Left renal cortex interstitium (tissue), 4 donors: ENCODE data around the gene UBIAD1. TPM values are rescaled to one million over a fixed set of nuclear protein-coding genes. Genes with fewer than 3 reads are reported as not detected.
"Not testable (repeated sequence)": the region's sequence is repeated elsewhere in the genome, so short reads cannot be mapped to it uniquely, and the experiment has no call there.

Experiments used
- DNase-seq, 4 donors: peaks; one replicate each; pipeline ENCODE4 v3.0.0-alpha.2; 2013; ENCODE audit warnings: low read depth in 4 of 4, low spot score in 2 of 4, missing footprints in 1 of 4
- polyA plus RNA-seq, 4 donors: library from polyadenylated mRNA; unstranded; fragments of 120-200 nt; gene quantifications; one replicate each; pipeline ENCODE4 v1.2.1, GENCODE V29; 2013; ENCODE audit not compliant: insufficient read length in 4 of 4

UBIAD1 gene
- polyA plus RNA-seq, 4 donors = 14.8 to 19.1 (median 16.5) TPM

DNA sequence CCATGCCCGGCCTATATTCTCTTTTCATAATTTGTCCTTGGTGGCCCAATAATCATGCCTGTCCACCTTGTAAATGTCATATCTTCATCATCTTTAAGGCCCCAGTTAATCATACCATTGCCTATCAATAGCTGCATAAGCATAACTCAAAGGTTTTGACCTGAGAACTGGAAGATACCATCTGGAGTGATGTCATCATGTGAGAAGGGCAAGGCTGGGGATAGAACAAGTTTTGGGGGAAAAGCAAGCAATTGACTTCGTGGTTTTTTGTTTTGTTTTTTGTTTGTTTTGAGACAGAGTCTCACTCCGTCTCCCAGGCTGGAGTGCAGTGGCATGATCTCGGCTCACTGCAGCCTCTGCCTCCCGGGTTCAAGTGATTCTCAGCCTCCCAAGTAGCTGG is 6.2 kb downstream of the UBIAD1 start:
- DNase-seq = no peak

DNA sequence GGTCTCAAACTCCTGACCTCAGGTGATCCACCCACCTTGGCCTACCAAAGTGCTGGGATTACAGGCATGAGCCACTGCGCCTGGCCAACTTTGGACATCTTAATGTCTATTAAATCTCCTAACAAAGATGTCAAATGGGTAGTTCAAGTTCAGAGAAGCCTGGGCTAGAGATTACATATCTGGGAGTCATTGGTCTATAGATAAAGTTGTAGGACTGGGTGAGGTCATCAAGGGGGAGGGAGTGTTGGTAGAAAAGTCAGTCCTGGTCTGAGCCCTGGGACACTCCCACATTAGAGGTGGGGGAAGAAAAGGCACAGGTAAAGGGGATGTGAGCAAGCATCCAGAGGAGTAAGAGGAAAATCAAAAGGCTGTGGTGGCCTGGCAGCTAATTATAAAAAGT is 6.6 kb downstream of the UBIAD1 start:
- DNase-seq = no peak

DNA sequence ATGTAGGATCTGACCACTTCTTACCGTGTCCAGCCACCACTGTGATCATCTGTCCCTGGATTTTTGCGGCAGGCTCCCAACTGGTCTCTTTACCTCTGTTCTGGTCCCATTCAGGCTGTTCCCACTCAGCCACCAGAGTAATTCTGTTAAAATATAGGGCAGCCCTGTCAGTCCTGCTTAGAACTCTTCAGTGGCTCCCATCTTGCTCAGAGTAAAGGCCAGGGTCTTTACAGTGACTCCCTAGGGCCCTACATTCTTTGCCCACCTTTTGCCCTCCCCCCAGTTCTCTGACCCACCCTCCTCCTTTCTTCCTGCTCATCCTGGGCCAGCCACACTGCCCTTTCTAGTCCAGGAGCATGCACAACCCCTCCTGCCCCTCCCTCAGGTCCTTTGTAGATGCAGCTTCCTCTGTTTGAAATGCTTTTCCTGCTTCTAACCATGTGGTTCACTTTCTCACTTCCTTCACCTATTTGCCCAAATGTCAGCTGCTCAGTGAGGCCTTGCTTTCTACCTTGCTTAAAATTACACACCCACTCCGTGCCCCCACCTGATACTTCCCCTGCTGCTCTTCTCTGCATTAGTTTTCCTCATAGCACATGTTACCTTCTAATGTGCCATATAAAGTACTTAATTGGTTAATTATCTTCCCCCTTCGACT is 7.8 kb downstream of the UBIAD1 start:
- DNase-seq = no peak

DNA sequence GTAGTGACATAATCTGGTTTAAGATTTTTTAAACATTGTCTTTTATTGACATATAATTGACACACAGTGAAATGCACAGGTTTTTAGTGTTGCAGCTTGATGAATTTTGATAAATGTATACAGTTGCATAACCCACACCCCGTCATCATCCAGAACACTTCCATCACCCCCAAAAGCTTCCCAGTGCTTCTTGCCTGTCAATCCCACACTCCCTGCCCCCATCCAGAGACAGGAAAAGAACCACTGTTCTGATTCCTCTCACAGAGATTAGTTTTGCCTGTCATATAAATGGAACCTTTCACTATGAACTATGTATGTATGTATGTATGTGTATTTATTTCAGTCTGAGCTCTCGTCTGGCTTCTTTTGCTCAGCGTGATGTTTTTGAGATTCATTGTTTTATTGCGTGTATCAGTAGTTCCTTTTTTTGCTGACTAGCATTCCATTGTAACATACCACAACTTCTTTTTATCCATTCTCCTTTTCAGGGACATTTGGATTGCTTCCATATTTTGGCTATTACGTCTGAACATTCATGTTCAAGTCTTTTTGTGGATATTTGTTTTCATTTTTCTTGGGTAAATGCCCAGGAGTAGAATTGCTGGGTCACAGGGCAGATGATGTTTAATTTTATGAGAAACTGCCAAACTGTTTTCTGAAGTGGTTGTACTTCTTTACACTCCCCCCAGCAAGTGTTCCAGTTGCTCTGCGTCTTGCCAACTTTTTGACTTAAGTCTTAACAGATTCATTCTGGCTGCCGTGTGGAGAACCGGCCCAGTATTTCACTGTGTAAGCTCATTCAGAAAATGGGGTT is 8.7 kb downstream of the UBIAD1 start:
- DNase-seq = no peak

DNA sequence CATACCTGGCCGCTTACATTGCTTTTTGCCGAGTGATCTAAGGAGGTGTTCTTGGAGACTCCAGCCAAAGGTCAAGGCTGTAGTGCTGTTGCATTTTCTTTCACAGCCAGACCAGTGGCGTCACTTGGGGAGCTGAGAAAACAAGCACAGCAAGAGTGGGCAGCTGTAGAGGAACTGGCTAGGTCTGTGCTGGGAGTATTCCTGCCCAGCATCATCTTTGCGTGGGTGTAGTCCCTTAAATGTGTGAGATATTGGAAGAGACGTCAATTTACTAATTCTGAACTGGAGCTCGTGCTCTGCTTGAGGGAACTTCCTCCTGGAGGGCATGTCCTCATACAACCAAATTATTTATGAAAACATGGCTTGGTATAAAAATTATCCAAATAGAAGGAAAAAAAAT is 10.2 kb downstream of the UBIAD1 start:
- no peak for DNase-seq

DNA sequence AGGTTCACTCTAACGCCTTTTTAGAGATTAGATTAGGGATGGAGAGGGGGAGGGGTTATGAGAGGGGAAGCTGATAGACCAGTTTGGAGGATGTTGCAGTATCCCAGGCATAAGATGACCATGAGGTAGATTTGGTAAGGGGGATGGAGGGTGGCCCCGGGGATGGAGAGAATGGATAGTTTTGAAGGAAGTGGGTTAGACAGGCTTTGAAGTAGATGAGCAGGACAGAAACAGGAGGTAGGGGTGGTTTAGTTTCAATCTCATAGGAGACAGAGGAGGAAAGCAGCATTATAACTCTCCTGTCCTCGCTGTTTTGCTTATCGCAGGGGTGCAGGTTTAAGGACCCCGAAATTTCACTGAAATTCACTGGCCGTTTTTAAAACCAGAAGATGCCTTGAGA is 11.8 kb downstream of the UBIAD1 start:
- DNase-seq = no peak

DNA sequence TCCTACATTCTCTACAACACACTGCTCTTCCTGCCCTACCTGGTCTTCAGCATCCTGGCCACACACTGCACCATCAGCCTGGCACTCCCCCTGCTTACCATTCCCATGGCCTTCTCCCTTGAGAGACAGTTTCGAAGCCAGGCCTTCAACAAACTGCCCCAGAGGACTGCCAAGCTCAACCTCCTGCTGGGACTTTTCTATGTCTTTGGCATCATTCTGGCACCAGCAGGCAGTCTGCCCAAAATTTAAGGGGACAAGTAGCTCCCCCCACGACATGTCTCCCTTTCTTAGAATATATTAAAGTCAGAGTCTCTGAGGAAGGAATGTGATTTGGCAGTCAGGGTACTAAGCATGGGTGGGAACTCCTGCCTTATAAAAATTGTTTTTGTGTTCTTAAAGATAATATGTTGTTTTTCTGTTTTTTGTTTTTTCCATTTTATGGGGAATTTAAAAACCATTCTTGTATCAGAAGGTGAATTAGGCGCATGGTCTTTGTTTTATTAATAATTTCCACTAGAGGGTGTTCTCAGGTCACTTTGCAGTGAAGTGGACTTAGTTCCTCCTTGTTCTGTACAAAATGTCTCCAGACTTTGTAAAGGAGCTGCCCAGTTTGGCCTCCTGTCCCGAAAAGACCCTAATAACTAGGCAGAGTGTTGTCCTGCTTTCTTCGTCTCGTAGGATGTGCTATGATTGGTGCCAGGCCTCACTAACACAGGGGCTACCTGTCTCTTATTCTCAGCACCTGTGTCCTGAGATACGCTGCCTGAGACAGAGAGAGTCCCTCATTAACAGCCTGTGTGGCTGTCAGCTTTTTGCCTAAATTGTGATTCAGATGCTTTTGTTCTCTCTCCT is 13.1 kb downstream of the UBIAD1 start:
- DNase-seq = no peak

DNA sequence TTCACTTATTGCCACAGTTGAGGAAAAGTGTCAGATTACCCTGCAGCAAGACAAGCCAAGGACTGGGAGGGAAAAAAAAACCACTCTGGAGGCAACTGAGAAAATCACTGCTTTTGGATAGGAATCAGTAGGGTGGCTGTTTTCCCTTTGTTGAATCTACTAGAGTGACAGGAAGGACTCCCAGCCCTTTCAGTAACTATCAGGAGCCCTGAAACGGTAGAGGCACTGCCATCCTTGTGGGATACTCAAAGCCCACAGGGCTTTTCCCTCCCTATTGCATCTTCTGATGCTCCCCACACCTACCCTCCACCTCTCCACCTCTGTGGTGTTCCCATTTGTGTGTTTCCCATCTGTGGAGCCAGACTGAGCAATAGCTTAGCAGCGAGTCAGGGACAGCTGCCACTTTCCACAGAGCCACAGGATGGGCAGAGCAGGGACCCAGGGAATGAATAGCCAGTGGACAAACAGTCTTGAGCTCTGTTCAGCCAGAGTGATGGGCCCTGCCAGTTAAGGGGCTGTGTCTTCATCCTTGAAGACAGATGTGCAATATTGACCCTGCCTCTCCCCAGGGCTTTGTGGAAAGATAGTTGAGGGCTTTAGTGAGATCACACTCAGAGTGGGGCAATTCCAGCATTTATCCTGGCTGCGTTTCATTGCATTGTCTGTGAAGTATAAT is 13.9 kb downstream of the UBIAD1 start:
- no peak for DNase-seq

DNA sequence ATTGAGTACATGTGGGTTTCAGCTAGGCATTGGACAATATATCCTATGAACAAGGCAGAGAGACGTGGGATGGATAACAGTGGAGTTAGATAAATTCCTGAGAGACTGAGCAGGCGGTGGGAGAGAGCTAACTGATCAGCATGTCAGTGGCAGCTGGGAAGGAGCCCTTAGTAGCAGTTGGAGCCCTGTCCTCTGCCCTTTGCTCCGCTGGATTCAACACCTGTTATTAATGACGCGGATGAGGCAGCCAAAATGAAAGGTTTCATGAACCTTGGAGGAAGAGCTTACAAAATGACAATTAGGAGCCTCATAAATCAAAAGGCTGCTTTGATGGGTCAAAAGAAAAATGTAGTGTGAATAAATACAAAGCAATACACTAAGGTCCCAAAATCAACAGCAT is 16.1 kb downstream of the UBIAD1 start:
- no peak for DNase-seq

DNA sequence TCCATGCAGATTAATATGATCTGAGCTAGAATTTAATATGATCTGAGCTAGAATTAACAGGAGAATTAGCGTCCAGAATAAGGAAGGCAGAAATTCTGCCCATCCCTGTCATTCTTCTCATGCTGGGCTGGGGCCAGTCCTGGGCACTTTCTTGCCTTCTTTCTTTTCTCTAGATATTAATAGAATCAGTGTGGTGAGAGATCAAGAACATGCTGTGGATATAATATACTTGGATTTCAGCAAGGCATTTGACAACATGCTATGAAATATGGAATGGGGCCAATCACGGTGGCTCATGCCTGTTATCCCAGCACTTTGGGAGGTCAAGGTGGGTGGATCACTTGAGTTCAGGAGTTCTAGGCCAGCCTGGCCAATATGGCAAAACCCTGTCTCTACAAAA is 18.1 kb downstream of the UBIAD1 start:
- DNase-seq = no peak

DNA sequence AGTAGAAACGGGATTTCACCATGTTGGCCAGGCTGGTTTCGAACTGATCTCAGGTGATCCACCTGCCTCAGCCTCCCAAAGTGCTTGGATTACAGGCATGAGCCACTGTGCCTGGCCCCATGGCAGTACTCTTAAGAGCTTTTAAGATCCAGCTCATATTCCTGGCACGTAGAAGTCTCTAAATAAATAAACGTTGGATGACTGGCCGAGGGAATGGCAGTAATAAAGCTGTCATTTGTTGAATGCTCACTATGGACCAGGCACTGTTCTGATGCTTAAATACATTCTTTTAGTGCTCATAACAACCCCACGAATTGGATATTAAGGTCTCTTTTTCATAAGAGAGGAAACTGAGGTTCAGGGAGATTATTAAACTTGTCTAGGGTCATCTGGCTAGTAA is 20.9 kb downstream of the UBIAD1 start:
- DNase-seq = no peak

DNA sequence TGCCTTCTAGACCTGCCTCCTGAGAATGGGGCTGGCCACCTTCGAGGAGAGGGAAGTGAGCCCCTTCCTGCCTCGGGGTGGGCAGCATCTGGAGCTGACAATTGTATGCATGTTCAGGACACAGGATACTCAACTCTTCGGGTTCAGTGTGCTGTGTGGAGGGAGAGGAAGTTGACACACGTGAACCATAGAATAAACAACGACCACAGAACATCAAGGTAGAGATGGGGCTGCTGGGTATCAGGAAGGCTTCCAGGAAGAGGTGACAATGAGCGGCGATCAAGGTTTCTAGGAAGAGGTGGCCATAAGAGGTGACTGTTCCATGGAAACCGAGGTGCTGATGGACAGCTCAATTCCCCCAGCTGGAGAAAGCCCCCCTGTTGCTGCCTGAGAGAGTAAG is 22.0 kb downstream of the UBIAD1 start:
- DNase-seq = no peak

DNA sequence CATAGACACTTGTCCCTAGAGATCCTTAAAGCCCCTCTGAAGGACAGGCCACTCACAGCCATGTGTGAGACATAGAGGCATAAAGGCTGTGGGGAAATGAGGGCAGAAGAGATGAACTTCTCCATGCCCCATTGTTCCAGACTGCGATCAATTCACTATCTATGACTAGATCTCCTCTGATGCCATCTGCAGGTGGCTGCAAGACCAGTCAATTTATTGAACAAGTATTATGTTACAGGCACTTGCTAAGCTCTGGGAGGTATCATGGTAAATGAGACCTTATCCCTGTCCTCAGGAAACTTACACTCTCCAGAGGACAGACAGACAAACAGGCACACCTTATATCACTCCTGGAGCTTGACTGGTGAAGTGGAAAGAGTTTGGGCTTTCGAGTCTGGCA is 22.9 kb downstream of the UBIAD1 start:
- no peak for DNase-seq

DNA sequence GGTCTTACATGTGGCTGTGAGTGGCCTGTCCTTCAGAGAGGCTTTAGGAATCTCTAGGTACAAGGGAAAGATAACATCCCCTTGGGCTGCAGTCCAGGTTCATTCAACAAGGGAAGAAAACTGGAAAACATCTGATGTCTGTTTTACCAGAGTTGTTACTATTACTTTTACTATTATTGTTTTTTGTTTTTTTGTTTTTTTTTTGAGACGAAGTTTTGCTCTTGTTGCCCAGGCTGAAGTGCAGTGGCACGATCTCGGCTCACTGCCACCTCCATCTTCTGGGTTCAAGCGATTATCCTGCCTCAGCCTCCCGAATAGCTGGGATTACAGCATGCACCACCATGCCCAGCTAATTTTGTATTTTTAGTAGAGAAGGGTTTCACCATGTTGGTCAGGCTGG is 24.8 kb downstream of the UBIAD1 start:
- not testable (repeated sequence) for DNase-seq

DNA sequence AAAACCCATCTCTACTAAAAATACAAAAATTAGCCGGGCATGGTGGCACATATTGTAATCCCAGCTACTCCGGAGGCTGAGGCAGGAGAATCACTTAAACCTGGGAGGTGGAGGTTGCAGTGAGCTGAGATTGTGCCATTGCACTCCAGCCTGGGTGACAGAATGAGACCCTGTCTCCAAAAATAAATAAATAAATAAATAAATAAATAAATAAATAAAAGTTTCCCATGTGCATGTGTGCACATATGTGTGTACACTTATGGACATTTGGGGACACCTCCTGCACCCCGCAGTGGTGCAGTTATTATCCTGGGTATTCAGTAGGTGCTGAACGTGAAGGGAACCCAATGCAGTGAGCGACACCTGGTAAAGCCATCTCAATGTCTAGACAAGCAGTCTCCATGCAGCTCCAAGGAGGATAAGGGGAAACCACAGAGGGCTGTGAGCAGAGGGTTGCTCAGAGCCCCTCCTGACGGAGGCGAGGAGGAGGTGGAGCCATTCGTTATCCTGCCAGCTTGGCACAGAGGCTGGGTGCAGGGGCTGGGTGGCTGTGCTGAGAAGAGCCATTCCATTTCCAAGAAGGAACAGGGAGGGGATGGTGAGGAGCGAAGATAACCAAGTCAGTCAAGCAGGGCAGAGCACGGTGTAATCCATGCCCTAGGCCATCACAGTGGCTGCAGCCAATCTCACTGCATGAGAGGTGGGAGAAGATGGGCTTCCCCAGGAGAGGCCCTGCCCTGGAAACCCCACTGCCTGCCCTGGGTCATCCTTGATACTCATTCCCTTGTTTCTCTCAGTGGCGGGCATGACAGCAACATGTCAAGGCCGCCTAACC is 25.6 kb downstream of the UBIAD1 start:
- DNase-seq = no peak

DNA sequence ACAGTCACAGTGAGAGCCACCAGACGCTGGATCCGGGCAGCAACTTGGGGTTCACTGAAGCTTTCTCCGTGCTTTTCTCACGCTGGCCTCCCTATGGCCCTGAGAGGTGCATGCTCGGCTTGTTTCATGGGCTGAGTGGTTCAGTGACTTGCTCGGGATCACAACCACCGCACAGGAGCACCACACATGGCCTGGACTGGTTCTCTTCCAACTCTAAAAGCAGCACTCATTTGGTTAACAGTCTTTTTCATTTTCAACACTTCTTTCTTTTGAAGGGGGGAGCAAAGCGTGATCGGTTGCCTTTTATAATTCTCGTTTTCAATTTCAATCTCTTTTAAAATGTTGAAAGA is 26.2 kb downstream of the UBIAD1 start:
- no peak for DNase-seq

DNA sequence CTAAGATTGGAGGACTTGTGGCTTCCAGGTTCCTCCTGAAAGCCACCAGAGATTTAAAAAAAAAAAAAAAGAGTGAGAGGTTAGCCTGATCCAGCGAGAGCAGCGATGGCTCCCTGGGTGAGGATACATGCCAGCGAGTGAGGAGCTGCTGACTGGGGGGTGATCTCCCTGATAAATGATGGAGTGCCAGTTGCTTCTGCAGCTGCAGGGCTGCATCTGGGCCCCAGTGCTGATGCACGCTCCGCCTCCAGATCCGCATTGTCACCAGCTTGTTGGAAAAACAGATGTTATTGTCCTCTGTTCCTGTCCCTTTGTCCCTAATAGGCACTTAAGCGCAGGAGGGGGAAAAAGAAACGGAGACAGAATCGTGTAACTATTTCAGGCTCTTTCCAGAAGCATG is 28.6 kb downstream of the UBIAD1 start:
- no peak for DNase-seq

DNA sequence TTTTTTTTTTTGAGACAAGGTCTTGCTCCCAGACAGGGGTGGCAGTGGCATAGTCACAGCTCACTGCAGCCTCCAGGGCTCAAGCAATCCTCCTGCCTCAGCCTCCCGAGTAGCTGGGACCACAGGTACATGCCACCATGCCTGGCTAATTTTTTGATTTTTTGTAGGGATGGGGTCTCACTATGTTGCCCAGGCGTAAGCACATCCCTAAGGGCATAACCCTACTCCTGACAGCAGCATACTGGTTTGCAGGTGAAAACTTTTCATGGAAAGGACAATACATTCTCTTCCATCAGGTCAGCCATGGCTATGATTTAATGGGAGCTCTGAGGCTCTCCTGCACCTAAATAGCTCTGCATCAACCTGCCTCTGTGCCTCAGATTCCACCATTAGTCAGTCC is 29.4 kb downstream of the UBIAD1 start:
- no peak for DNase-seq

DNA sequence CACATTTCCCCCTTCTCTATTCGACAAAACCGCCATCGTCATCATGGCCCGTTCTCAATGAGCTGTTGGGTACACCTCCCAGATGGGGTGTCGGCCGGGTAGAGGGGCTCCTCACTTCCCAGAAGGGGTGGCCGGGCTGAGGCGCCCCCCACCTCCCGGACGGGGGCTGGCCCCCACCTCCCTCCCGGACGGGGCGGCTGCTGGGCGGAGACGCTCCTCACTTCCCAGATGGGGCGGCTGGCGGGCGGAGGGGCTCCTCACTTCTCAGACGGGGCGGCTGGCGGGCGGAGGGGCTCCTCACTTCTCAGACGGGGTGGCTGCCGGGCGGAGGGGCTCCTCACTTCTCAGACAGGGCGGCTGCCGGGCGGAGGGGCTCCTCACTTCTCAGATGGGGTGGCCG is 32.5 kb downstream of the UBIAD1 start:
- DNase-seq = not testable (repeated sequence)

DNA sequence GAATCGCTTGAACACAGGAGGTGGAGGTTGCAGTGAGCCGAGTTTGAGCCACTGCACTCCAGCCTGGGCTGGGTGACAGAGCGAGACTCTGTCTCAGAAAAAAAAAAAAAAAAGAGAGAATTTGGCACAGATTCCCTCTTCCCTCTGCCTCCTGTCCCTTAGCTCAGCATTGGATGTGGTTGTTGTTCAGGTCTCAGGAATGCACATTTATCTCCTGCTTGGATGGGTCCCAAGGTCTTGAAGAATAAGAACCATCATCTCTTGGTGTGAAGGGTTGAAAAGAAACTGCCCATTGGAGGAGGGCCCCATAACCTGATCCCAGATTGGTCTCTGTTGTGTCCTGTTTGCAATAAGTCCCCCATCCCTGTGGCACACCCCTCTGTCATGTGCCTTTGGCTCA is 34.9 kb downstream of the UBIAD1 start:
- DNase-seq = no peak
